SK-N-MC (cell line): Measurements from ENCODE around the gene BPIFB1.

ENCODE experiments used
- DNase-seq: peaks from one replicate; pipeline ENCODE4 v3.0.0-alpha.2; 2011; ENCODE audit warnings: low read depth, low spot score
- H3K27ac ChIP-seq: fragments of 200-600 bp; sonication (generic); 2 replicates; pipeline ENCODE4 v1.5.1; 2016; ENCODE audit warnings: mixed run types
- H3K36me3 ChIP-seq: fragments of 200-600 bp; sonication (generic); 2 replicates; pipeline ENCODE4 v1.6.1; 2017; ENCODE audit warnings: antibody characterized with exemption, low read length, mixed read lengths; ENCODE audit not compliant: insufficient read depth
- H3K4me3 ChIP-seq: fragments of 200-600 bp; sonication (generic); 2 replicates; pipeline ENCODE4 v1.5.1; 2016
- H3K9ac ChIP-seq: fragments of 200-600 bp; sonication (generic); 2 replicates; pipeline ENCODE4 v1.8.0; 2017; ENCODE audit warnings: mixed run types, mixed read lengths; ENCODE audit not compliant: insufficient read length
- H3K9me3 ChIP-seq: fragments of 200-600 bp; sonication (generic); 2 replicates; pipeline ENCODE4 v1.6.1; 2017; ENCODE audit warnings: low read depth, mild to moderate bottlenecking, antibody characterized with exemption, low read length, moderate library complexity, mixed read lengths
- EZH2 ChIP-seq: fragments of 200-600 bp; sonication (generic); IDR thresholded peaks from one replicate; pipeline ENCODE4 v1.6.1; 2017; ENCODE audit warnings: antibody characterized with exemption
- FOXP2 ChIP-seq: optimal IDR thresholded peaks from 2 replicates; pipeline ENCODE3; 2011; ENCODE audit warnings: mild to moderate bottlenecking, moderate library complexity; ENCODE audit not compliant: insufficient read depth; ENCODE audit errors: extremely low read length, control extremely low read depth
- POLR2AphosphoS5 ChIP-seq: IDR thresholded peaks from 2 replicates; pipeline ENCODE4 v1.6.1; 2012; ENCODE audit warnings: mild to moderate bottlenecking, low read depth, low read length, borderline replicate concordance

BPIFB1 gene

DNA sequence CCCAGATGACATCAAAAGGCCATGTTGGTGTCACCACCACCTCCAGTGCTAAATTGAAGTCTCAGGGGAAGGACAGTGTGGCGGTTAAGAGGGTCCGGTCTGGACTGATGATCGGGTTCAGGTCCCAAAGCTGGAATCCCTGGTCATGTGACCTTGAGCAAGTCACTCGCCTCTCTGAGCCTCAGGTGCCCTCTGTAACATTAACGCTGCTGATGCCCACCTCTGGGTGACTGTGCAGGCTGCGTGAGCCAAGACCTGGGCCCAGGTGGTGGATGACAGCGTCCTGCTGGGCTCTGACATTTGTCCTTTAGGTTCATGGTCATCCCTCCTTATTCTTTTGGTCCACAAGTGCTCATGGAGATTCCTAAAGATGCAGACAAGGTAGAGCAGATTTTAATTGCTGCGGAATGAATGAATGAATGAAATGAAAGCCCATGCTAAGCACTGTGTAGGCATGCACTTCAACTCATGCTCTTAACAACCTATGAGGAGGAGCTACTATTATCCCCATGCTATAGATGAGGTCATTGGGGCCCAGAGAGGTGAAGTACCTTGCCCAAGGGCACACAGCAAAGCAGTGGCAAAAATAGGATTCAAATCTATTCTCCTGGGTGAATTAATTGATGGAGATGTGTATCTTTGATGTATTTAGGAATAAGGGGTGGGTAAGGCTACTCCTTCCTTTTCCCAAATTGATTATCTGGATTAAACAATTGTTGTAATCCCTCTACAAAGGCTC lies 649 bp upstream of the BPIFB1 start:
- no peak overlapping the region for H3K9ac ChIP-seq

DNA sequence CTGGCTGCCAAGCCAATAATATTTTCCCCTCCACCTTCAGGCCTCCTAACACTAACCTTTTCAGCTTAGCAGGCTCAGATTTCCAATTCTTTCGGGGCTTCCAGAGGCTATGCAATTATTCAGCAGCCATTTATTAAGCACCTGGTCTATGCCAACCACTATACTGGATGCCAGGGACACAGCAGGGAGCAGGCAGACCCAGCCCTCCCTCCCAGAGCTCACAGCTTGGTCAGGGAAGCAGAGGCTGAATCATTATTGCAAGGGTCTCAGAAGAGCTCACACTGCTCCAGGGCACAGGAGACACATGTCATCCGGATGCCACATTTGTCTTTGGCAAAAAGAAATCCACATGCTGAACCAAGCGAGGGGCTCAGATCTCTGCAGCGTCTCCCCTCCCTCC lies 1.3 kb downstream of the BPIFB1 start:
- H3K9ac ChIP-seq, result no peak overlapping the region
- no peak overlapping the region for H3K4me3 ChIP-seq
- H3K36me3 ChIP-seq, result no peaks in the 10 kb centered on the region
- H3K27ac ChIP-seq, result no peak overlapping the region
- no peaks in the 10 kb centered on the region for H3K9me3 ChIP-seq
- TF ChIP-seq EZH2, result no peak
- TF ChIP-seq POLR2AphosphoS5, result no peak
- TF ChIP-seq FOXP2, result no peak
- no peak for DNase-seq

More for the DNA sequence above, 649 bp upstream of the BPIFB1 start:
- no peak overlapping the region for H3K4me3 ChIP-seq
- H3K9me3 ChIP-seq, result no peaks in the 10 kb centered on the region
- no peak for TF ChIP-seq FOXP2
- TF ChIP-seq POLR2AphosphoS5, result no peak
- DNase-seq, result no peak
- H3K27ac ChIP-seq, result no peak overlapping the region
- no peaks in the 10 kb centered on the region for H3K36me3 ChIP-seq

DNA sequence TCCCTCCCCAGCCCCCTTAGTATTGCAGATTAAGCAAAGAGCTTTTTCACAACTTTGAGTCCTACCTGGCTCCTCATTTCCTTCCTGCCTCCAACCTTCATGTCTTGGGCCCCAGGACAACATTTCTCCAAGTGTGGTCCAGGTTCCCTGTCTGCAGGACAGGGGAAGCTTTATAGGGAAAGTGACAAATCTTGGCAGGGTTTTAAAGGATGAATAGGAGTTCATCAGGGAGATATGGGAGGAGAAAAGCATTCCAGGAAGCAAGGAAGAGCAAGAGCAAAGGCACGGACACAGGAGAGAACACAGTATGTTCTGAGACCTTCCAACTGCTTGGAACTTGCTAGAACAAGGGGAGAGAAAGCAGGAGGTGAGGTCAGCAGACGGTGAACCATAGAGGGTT lies 1.9 kb downstream of the BPIFB1 start:
- H3K9me3 ChIP-seq, result no peaks in the 10 kb centered on the region
- no peak overlapping the region for H3K4me3 ChIP-seq
- no peak for DNase-seq
- TF ChIP-seq POLR2AphosphoS5 (no peak), EZH2 (no peak), FOXP2 (no peak)
- H3K36me3 ChIP-seq, result no peaks in the 10 kb centered on the region
- H3K27ac ChIP-seq, result no peak overlapping the region
- no peak overlapping the region for H3K9ac ChIP-seq

DNA sequence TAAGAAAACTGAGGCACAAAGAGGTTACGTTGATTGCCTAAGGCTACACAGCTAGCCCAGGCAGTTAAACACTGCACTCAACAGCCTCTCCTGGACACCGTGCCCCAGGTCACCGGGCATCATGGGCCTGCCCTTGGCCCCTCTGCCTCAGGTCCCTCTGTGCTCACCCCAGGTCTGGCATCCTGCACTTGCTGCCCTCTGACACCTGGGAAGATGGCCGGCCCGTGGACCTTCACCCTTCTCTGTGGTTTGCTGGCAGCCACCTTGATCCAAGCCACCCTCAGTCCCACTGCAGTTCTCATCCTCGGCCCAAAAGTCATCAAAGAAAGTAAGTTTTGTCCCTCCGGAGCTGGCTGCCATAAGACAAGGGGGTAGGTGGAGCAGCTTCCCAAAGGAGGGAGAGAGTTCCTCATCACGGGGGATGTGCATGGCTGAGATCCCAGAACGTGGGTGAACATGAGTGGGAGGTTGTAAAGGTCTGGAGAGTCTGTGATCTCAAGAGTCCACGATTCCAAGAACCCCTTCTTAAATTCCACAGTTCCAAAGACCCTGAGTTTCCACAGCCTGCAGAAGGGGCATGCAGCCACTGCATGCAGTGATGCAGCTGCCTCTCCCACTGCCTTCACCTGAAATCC lies 3.0 kb downstream of the BPIFB1 start:
- DNase-seq, result no peak
- H3K4me3 ChIP-seq, result no peak overlapping the region
- H3K9ac ChIP-seq, result no peak overlapping the region
- no peaks in the 10 kb centered on the region for H3K9me3 ChIP-seq
- H3K27ac ChIP-seq, result no peak overlapping the region
- no peaks in the 10 kb centered on the region for H3K36me3 ChIP-seq
- no peak for TF ChIP-seq EZH2
- no peak for TF ChIP-seq FOXP2
- TF ChIP-seq POLR2AphosphoS5, result no peak

DNA sequence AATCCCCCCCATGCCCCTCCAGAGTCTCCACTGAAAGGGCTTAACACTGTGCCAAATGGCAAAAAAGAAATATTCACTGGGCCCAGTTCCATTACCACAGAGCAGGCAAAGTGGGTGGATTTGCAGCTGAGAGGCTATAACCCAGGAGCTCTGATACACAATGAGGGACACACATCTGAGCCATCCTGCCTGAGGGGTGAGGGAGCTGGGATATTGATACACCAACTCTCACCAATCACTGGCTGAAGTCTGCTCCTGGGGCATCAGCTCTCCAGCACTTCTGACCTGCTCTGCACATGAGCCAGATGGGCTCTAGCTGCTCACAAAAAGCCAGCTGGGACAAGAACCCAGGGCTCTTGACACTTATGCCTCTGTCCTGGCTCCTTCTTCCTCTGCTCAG lies 4.9 kb downstream of the BPIFB1 start:
- no peak overlapping the region for H3K4me3 ChIP-seq
- H3K9me3 ChIP-seq, result no peaks in the 10 kb centered on the region
- no peak overlapping the region for H3K27ac ChIP-seq
- no peak overlapping the region for H3K9ac ChIP-seq
- no peak for TF ChIP-seq FOXP2
- no peak for DNase-seq
- H3K36me3 ChIP-seq, result no peaks in the 10 kb centered on the region

DNA sequence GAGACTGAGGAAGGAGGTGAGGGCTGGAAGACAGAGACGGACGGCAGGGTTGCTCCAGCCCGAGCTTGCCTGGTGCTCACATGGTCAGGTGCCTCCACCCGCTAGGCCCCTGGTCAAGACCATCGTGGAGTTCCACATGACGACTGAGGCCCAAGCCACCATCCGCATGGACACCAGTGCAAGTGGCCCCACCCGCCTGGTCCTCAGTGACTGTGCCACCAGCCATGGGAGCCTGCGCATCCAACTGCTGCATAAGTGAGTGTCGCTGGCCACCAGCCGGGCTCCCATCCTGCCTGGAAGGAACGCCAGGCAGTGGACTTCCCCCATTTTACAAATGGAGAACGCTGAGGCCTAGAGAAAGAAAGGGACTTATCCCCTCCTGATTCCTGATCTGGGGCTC lies 7.8 kb downstream of the BPIFB1 start:
- DNase-seq, result no peak
- H3K9me3 ChIP-seq, result no peaks in the 10 kb centered on the region
- TF ChIP-seq EZH2, result no peak
- no peak for TF ChIP-seq FOXP2
- TF ChIP-seq POLR2AphosphoS5, result no peak
- H3K4me3 ChIP-seq, result no peak overlapping the region
- no peak overlapping the region for H3K9ac ChIP-seq
- H3K27ac ChIP-seq, result no peak overlapping the region
- no peaks in the 10 kb centered on the region for H3K36me3 ChIP-seq

DNA sequence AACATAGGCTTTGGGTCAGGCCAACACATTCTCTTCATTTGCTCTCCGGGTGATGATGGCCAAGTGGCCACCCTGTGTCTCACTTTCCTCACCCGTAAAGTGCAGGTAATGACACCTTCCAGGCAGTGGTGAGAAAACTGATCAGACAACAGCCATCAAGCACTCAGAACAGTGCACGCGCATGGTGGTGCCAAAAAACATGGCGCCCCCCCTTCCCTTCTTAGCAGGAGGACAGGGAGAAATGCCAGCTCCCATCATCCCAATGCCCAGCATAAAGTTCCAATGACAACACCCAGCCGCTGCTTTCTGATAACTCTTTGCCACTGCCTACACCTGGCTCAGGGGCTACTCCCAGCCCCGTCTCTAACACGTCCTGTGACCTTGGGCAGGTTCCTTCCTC lies 8.4 kb downstream of the BPIFB1 start:
- Histone ChIP-seq H3K9ac (no peak overlapping the region), H3K4me3 (no peak overlapping the region), H3K36me3 (no peaks in the 10 kb centered on the region), H3K9me3 (no peaks in the 10 kb centered on the region), H3K27ac (no peak overlapping the region)
- DNase-seq, result no peak
- TF ChIP-seq FOXP2, result no peak
- no peak for TF ChIP-seq POLR2AphosphoS5
- no peak for TF ChIP-seq EZH2

DNA sequence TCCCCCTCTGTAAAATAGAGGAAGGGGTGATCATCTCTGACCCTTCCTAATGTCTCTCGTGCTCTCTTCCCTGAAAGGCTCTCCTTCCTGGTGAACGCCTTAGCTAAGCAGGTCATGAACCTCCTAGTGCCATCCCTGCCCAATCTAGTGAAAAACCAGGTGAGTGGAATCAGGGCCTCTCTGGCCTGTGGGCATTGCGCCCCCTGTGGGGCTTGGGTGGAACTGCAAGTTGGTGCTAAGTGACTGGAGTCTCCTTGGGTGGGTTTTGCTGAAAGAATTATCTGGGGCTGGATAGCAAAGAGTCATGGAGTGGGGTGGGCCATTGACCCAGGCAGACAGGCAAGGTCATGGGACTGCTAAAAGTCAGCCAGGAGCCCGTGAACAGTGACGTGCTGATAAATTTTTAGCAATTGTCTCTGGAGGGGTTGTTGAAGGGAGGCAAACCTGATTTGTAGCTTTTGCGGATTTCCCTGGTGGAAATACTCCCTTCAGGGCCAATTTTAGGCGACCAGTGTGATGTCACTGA lies 8.9 kb downstream of the BPIFB1 start:
- Histone ChIP-seq H3K9ac (no peak overlapping the region), H3K4me3 (no peak overlapping the region), H3K36me3 (no peaks in the 10 kb centered on the region), H3K27ac (no peak overlapping the region), H3K9me3 (no peaks in the 10 kb centered on the region)
- DNase-seq, result no peak
- TF ChIP-seq POLR2AphosphoS5 (no peak), EZH2 (no peak), FOXP2 (no peak)

DNA sequence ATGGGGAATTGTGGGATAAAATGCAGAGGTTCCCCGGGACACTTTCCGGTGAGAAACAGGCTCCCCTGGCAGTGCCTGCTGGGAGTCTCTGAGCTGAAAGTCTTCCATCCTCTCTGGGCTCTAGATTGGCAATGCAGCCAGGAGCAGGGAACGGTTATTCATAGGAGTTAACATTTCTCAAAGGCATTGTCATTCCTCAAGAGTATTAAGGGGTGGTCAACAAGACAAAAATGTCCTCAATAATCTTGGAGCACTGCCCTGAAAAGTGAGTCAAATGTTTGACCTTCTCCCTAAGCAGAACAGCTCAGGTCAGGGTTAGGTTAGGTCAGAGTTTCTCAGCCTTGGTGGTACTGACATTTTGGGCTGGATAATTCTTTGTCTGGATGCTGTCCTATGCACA lies 13.2 kb downstream of the BPIFB1 start:
- DNase-seq, result no peak
- Histone ChIP-seq H3K9me3 (no peaks in the 10 kb centered on the region), H3K27ac (no peak overlapping the region), H3K4me3 (no peak overlapping the region), H3K9ac (no peak overlapping the region), H3K36me3 (no peaks in the 10 kb centered on the region)
- no peak for TF ChIP-seq POLR2AphosphoS5
- TF ChIP-seq EZH2, result no peak
- no peak for TF ChIP-seq FOXP2
